ENCODE data around the gene USH1G. TPM values are rescaled to one million over a fixed set of nuclear protein-coding genes. Genes with fewer than 3 reads are reported as not detected.

Gene USH1G
- polyA plus RNA-seq, 1 donor (not counting 4 experiments of a cell fraction or from before 2014, with no cell fraction given) = 0.34 TPM

- Histone ChIP-seq H3K27ac (ENCODE audit: control insufficient read depth, insufficient read depth, low read length) (no peak overlapping the region), H3K4me3 (ENCODE audit: control insufficient read depth in 2 of 3, extremely low read depth in 1 of 3, insufficient read depth in 2 of 3, low read depth in 1 of 3, low read length in 3 of 3) (no peak overlapping the region), H3K9me1 (ENCODE audit: control insufficient read depth, extremely low read depth, insufficient read depth, low read length) (no peaks in the 10 kb centered on the region), H3K9ac (ENCODE audit: control insufficient read depth, extremely low read depth, insufficient read depth, low read length) (no peak overlapping the region), H3K79me2 (ENCODE audit: control insufficient read depth, insufficient read depth, low read length) (no peaks in the 10 kb centered on the region), H2AFZ (ENCODE audit: control insufficient read depth, low read length) (no peak overlapping the region), H3K9me3 (ENCODE audit: control insufficient read depth, low read depth, low read length) (peaks cover 3% of the 10 kb centered on the region), H3K4me2 (ENCODE audit: control insufficient read depth, extremely low read depth, insufficient read depth, low read depth, low read length) (no peak overlapping the region), H3K4me1 (ENCODE audit: control insufficient read depth, extremely low read depth, insufficient read depth, low read length) (peaks cover 4% of the 10 kb centered on the region), H3K36me3 (ENCODE audit: control insufficient read depth in 2 of 2, extremely low read depth in 1 of 2, insufficient read depth in 2 of 2, low read length in 2 of 2) (no peaks in the 10 kb centered on the region), H3K27me3 (ENCODE audit: control insufficient read depth, extremely low read depth, insufficient read depth, low read length) (peaks cover 6% of the 10 kb centered on the region), H4K20me1 (ENCODE audit: control insufficient read depth, extremely low read depth, insufficient read depth, low read length) (no peaks in the 10 kb centered on the region)
- TF ChIP-seq EZH2 (IDR thresholded peaks at IDR 0.05; ENCODE audit: low read length) = no peak
- TF ChIP-seq, protein P1, sequence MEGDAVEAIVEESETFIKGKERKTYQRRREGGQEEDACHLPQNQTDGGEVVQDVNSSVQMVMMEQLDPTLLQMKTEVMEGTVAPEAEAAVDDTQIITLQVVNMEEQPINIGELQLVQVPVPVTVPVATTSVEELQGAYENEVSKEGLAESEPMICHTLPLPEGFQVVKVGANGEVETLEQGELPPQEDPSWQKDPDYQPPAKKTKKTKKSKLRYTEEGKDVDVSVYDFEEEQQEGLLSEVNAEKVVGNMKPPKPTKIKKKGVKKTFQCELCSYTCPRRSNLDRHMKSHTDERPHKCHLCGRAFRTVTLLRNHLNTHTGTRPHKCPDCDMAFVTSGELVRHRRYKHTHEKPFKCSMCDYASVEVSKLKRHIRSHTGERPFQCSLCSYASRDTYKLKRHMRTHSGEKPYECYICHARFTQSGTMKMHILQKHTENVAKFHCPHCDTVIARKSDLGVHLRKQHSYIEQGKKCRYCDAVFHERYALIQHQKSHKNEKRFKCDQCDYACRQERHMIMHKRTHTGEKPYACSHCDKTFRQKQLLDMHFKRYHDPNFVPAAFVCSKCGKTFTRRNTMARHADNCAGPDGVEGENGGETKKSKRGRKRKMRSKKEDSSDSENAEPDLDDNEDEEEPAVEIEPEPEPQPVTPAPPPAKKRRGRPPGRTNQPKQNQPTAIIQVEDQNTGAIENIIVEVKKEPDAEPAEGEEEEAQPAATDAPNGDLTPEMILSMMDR (optimal IDR thresholded peaks at IDR 0.05 in 1 of 3, IDR thresholded peaks at IDR 0.05 in 1 of 3, conservative IDR thresholded peaks at IDR 0.05 in 1 of 3; ENCODE audit: extremely low read depth in 1 of 3, insufficient read depth in 2 of 3, low read length in 3 of 3) = no peak
- no peak for FAIRE-seq
- no peak for DNase-seq (ENCODE audit: low read depth, low spot score)
- dilution Hi-C loops (cut with MboI; ENCODE audit: extremely low pct_ligation_motif_present, low sequenced_read_pairs) = no loop called here
These were observed 33.0 kb upstream of the USH1G start for GRCh38 chr17:74956093-74956492.

GRCh38 chr17:74954665-74955421 lies 31.8 kb upstream of the USH1G start:
- Histone ChIP-seq H3K27me3 (ENCODE audit: control insufficient read depth, extremely low read depth, insufficient read depth, low read length) (peaks cover 6% of the 10 kb centered on the region), H3K79me2 (ENCODE audit: control insufficient read depth, insufficient read depth, low read length) (no peaks in the 10 kb centered on the region), H3K9me3 (ENCODE audit: control insufficient read depth, low read depth, low read length) (peaks cover 3% of the 10 kb centered on the region), H3K36me3 (ENCODE audit: control insufficient read depth in 2 of 2, extremely low read depth in 1 of 2, insufficient read depth in 2 of 2, low read length in 2 of 2) (no peaks in the 10 kb centered on the region), H4K20me1 (ENCODE audit: control insufficient read depth, extremely low read depth, insufficient read depth, low read length) (no peaks in the 10 kb centered on the region), H3K9me1 (ENCODE audit: control insufficient read depth, extremely low read depth, insufficient read depth, low read length) (no peaks in the 10 kb centered on the region), H3K4me2 (ENCODE audit: control insufficient read depth, extremely low read depth, insufficient read depth, low read depth, low read length) (no peak overlapping the region), H2AFZ (ENCODE audit: control insufficient read depth, low read length) (no peak overlapping the region), H3K4me3 (ENCODE audit: control insufficient read depth in 2 of 3, extremely low read depth in 1 of 3, insufficient read depth in 2 of 3, low read depth in 1 of 3, low read length in 3 of 3) (no peak overlapping the region), H3K4me1 (ENCODE audit: control insufficient read depth, extremely low read depth, insufficient read depth, low read length) (no peaks in the 10 kb centered on the region), H3K9ac (ENCODE audit: control insufficient read depth, extremely low read depth, insufficient read depth, low read length) (no peak overlapping the region), H3K27ac (ENCODE audit: control insufficient read depth, insufficient read depth, low read length) (no peak overlapping the region)
- DNase-seq (ENCODE audit: low read depth, low spot score) (no peak), FAIRE-seq (no peak)
- dilution Hi-C loops (cut with MboI; ENCODE audit: extremely low pct_ligation_motif_present, low sequenced_read_pairs) = no loop called here
- no peak for TF ChIP-seq EZH2 (IDR thresholded peaks at IDR 0.05; ENCODE audit: low read length)

All from keratinocyte (primary cell).